Panc1 (cell line): ENCODE measurements around the gene STARD3NL. TPM values are rescaled to one million over a fixed set of nuclear protein-coding genes. Genes with fewer than 3 reads are reported as not detected.

ENCODE experiments used
- ATAC-seq: fragments of 200-7000 bp; cut with Tn5 transposase; 2 replicates; pipeline ENCODE4 v1.9.1; 2020; ENCODE audit warnings: mild to moderate bottlenecking, moderate library complexity
- BruUV-seq: library from RNA; stranded (reverse); fragments of 400-500 nt; replicated peaks from 2 replicates; lab custom pipeline; 2021; lab: Mats Ljungman, UMichigan
- CTCF ChIA-PET: fragments of 300-600 bp; sonication (Branson Sonifier 250); formaldehyde crosslinking; loops from one replicate; lab custom pipeline; 2022; ENCODE audit warnings: antibody characterized with exemption; lab: Charles Lee
- POLR2A ChIA-PET: fragments of 300-600 bp; sonication (Branson Sonifier 250); formaldehyde crosslinking; loops from one replicate; lab custom pipeline; 2022; ENCODE audit warnings: antibody characterized with exemption; lab: Charles Lee
- DNase-seq: peaks from one replicate; pipeline ENCODE4 v3.0.0-alpha.2; 2010; ENCODE audit warnings: low read depth, low spot score
- H3K27ac ChIP-seq: 2 replicates; pipeline ENCODE4 v1.5.1; 2011; ENCODE audit warnings: mild to moderate bottlenecking, low read length, inconsistent platforms
- H3K27me3 ChIP-seq: fragments of 200-500 bp; sonication (Bioruptor generic); 2 replicates; pipeline ENCODE4 v1.6.0; 2014; ENCODE audit warnings: low read length, inconsistent platforms; ENCODE audit not compliant: control insufficient read depth, insufficient read depth
- H3K36me3 ChIP-seq: fragments of 200-500 bp; sonication (Bioruptor generic); 2 replicates; pipeline ENCODE4 v1.5.1; 2014; ENCODE audit warnings: inconsistent platforms, mild to moderate bottlenecking, low read length, moderate library complexity; ENCODE audit not compliant: control insufficient read depth, insufficient read depth
- H3K4me1 ChIP-seq: 2 replicates; pipeline ENCODE4 v1.5.1; 2011; ENCODE audit warnings: inconsistent platforms, mild to moderate bottlenecking, low read length, moderate library complexity; ENCODE audit not compliant: control insufficient read depth, insufficient read depth
- H3K4me3 ChIP-seq, 2 experiments: 2 replicates each; pipeline ENCODE4 v1.5.1; 2011 to 2012; ENCODE audit warnings: low read depth in 2 of 2, low read length in 2 of 2, mild to moderate bottlenecking in 2 of 2, inconsistent platforms in 1 of 2, moderate library complexity in 1 of 2
- H3K9me3 ChIP-seq: fragments of 200-500 bp; sonication (Bioruptor generic); 2 replicates; pipeline ENCODE4 v1.5.1; 2014; ENCODE audit warnings: low read depth, mild to moderate bottlenecking, inconsistent platforms, low read length, moderate library complexity; ENCODE audit not compliant: control insufficient read depth, insufficient read depth
- CTCF ChIP-seq: fragments of 450-650 bp; IDR thresholded peaks from 2 replicates; pipeline ENCODE4 v1.5.1; 2017; ENCODE audit warnings: mild to moderate bottlenecking
- POLR2AphosphoS5 ChIP-seq: IDR thresholded peaks from 2 replicates; pipeline ENCODE4 v1.6.1; 2012; ENCODE audit warnings: mild to moderate bottlenecking, low read depth, low read length, moderate library complexity
- REST ChIP-seq, 2 experiments: IDR thresholded peaks; 2 replicates each; pipeline ENCODE4 v1.6.1; 2011 to 2012; ENCODE audit warnings: low read depth in 2 of 2, control low read depth in 1 of 2, low read length in 1 of 2, mild to moderate bottlenecking in 1 of 2, moderate library complexity in 1 of 2; ENCODE audit not compliant: insufficient read depth in 1 of 2
- SIN3A ChIP-seq: IDR thresholded peaks from 2 replicates; pipeline ENCODE4 v1.6.1; 2012; ENCODE audit warnings: low read depth, mild to moderate bottlenecking, low read length, moderate library complexity, borderline replicate concordance; ENCODE audit not compliant: insufficient read depth
- TCF7L2 ChIP-seq: IDR thresholded peaks from 2 replicates; pipeline ENCODE4 v1.6.1; 2011; ENCODE audit warnings: mild to moderate bottlenecking, low read depth, low read length, inconsistent platforms
- in situ Hi-C: cut with HindIII; loops from 2 replicates; pipeline ENCODE4 v1.10.0; 2016; ENCODE audit warnings: low sequenced_read_pairs, low pct_unique_long_range_greater_than_20kb
- intact Hi-C: fragments of 100-400 bp; cut with micrococcal nuclease; formaldehyde crosslinking; loops from one replicate; pipeline ENCODE4 v1.10.0; 2022; ENCODE audit not compliant: unreplicated experiment
- total RNA-seq: library from RNA; stranded (reverse); gene quantifications from one replicate; pipeline ENCODE4 v1.2.1, GENCODE V29; 2021; ENCODE audit not compliant: unreplicated experiment

The STARD3NL gene
- total RNA-seq, 1 experiment from 2014 or later, result 75.7 TPM

GRCh38 chr7:38211486-38211885 lies 33.4 kb downstream of the STARD3NL start:
- intact Hi-C loops (no loop called here), in situ Hi-C loops (no loop called here)
- TF ChIP-seq REST (IDR thresholded peaks at IDR 0.05; ENCODE audit: insufficient read depth in 1 of 2, low read depth in 2 of 2, low read length in 1 of 2) (no peak), CTCF (no peak), SIN3A (no peak), TCF7L2 (no peak), POLR2AphosphoS5 (no peak)
- peaks cover 4% of the 10 kb centered on the region for H3K36me3 ChIP-seq
- no peak for ATAC-seq
- POLR2A ChIA-PET, result no interaction called here
- no peak for DNase-seq
- H3K27ac ChIP-seq, result no peak overlapping the region
- no peaks in the 10 kb centered on the region for H3K4me1 ChIP-seq
- H3K9me3 ChIP-seq, result no peaks in the 10 kb centered on the region
- no TSS peak for BruUV-seq
- no peak overlapping the region for H3K4me3 ChIP-seq
- no peaks in the 10 kb centered on the region for H3K27me3 ChIP-seq
- CTCF ChIA-PET, result no interaction called here

GRCh38 chr7:38211940-38212339 lies 33.9 kb downstream of the STARD3NL start:
- POLR2A ChIA-PET, result no interaction called here
- no peak for TF ChIP-seq CTCF
- no peak for TF ChIP-seq REST (IDR thresholded peaks at IDR 0.05; ENCODE audit: insufficient read depth in 1 of 2, low read depth in 2 of 2, low read length in 1 of 2)
- no peak for TF ChIP-seq POLR2AphosphoS5
- no peak for TF ChIP-seq TCF7L2
- no TSS peak for BruUV-seq
- no peak overlapping the region for H3K27ac ChIP-seq
- no peaks in the 10 kb centered on the region for H3K4me1 ChIP-seq
- in situ Hi-C loops (no loop called here), intact Hi-C loops (no loop called here)
- peaks cover 4% of the 10 kb centered on the region for H3K36me3 ChIP-seq
- CTCF ChIA-PET, result no interaction called here
- ATAC-seq (no peak), DNase-seq (no peak)
- H3K27me3 ChIP-seq, result no peaks in the 10 kb centered on the region
- no peaks in the 10 kb centered on the region for H3K9me3 ChIP-seq
- no peak overlapping the region for H3K4me3 ChIP-seq
